AG09309 (cell line): ENCODE results near the gene SFT2D3.

ENCODE experiments used
- DNase-seq: peaks from one replicate; pipeline ENCODE4 v3.0.0-alpha.2; 2010; ENCODE audit warnings: low read depth
- H3K4me3 ChIP-seq: 2 replicates; pipeline ENCODE4 v1.5.1; 2011; ENCODE audit warnings: mild to moderate bottlenecking, low read depth, low read length, moderate library complexity; ENCODE audit not compliant: control insufficient read depth
- TF ChIP-seq, protein P1 (sequence below): IDR thresholded peaks from 2 replicates; pipeline ENCODE4 v1.5.1; 2011; ENCODE audit warnings: mild to moderate bottlenecking, low read depth, low read length, inconsistent platforms; ENCODE audit not compliant: insufficient read depth, control insufficient read depth; ENCODE audit errors: missing control alignments

The SFT2D3 gene

GRCh38 chr2:127701193-127701650, at the start of gene SFT2D3:
TSS of gene SFT2D3 (plus strand) at chr2:127701497. CDS start at chr2:127701529, 32 bp downstream.
- TF ChIP-seq, protein P1, sequence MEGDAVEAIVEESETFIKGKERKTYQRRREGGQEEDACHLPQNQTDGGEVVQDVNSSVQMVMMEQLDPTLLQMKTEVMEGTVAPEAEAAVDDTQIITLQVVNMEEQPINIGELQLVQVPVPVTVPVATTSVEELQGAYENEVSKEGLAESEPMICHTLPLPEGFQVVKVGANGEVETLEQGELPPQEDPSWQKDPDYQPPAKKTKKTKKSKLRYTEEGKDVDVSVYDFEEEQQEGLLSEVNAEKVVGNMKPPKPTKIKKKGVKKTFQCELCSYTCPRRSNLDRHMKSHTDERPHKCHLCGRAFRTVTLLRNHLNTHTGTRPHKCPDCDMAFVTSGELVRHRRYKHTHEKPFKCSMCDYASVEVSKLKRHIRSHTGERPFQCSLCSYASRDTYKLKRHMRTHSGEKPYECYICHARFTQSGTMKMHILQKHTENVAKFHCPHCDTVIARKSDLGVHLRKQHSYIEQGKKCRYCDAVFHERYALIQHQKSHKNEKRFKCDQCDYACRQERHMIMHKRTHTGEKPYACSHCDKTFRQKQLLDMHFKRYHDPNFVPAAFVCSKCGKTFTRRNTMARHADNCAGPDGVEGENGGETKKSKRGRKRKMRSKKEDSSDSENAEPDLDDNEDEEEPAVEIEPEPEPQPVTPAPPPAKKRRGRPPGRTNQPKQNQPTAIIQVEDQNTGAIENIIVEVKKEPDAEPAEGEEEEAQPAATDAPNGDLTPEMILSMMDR: no peak
- peak within 1 kb of the TSS; percentile 80 for H3K4me3 ChIP-seq
- peak; percentile 60 for DNase-seq

GRCh38 chr2:127651971-127652550, 49.2 kb upstream of the SFT2D3 start:
- DNase-seq: no peak
- TF ChIP-seq, protein P1: no peak
- no peak overlapping the region for H3K4me3 ChIP-seq

DNA sequence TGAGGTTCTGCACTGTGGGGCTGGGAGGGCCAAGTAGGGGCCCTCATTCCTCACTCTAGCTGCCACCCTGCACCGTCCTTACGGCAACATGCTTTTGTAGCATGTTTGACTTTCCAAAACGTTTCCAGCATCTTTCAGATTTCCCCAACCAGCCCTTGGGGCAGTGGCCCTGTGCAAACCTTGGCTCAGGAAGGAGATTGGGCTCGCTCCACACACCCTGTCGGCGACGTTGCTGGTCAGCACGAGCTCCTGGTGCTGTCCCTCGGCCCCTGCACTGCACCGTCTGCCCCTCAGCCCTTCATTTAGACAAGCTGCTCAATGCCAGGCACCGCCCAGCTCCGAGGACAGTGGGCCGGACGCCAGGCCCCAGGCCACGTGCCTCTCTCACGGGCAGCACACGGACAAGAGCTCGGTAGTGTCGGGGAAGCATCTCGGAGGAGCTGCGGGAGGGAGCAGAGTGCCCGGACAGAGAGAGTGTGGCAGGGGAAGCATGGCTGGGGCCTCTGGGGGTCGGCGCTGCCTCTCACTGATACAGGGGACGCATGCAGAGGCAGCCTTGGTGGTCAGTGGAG, 48.4 kb upstream of the SFT2D3 start:
- TF ChIP-seq, protein P1: no peak
- no peak for DNase-seq
- H3K4me3 ChIP-seq: no peak overlapping the region

- H3K4me3 ChIP-seq: no peak overlapping the region
- DNase-seq: no peak
- TF ChIP-seq, protein P1: no peak
These were observed 47.7 kb upstream of the SFT2D3 start for GRCh38 chr2:127653421-127654083.

GRCh38 chr2:127654084-127654837, 47.0 kb upstream of the SFT2D3 start:
- TF ChIP-seq, protein P1: no peak
- DNase-seq: no peak
- no peak overlapping the region for H3K4me3 ChIP-seq

- no peak for DNase-seq
- TF ChIP-seq, protein P1: no peak
- H3K4me3 ChIP-seq: no peak overlapping the region
These were observed 46.5 kb upstream of the SFT2D3 start for GRCh38 chr2:127654838-127655175.
